Ovary (tissue), 9 donors: ENCODE data around the gene FRMD4A. TPM values are rescaled to one million over a fixed set of nuclear protein-coding genes. Genes with fewer than 3 reads are reported as not detected.

Experiments
- DNase-seq, 5 donors: peaks; one replicate each; pipeline ENCODE4 v3.0.0-alpha.2; 2019 to 2020
- H3K27ac ChIP-seq, 2 donors: fragments of 200-600 bp; one replicate each; pipeline versions ENCODE4 v1.5.1 to v1.8.0; 2019 to 2022
- H3K27me3 ChIP-seq: fragments of 200-600 bp; one replicate; pipeline ENCODE4 v1.8.0; 2022
- H3K36me3 ChIP-seq: fragments of 200-600 bp; sonication (generic); one replicate; pipeline ENCODE4 v1.5.1; 2019
- H3K4me1 ChIP-seq: one replicate; pipeline ENCODE4 v1.8.1; 2013; ENCODE audit warnings: mild to moderate bottlenecking, moderate library complexity; ENCODE audit not compliant: insufficient read depth
- H3K4me3 ChIP-seq: fragments of 200-600 bp; sonication (generic); one replicate; pipeline ENCODE4 v1.5.1; 2017
- H3K9me3 ChIP-seq, 2 donors: fragments of 200-600 bp in 1 of 2; sonication (generic) in 1 of 2; one replicate each; pipeline versions ENCODE4 v1.5.1 to v1.8.1; 2013 to 2019; ENCODE audit warnings: mild to moderate bottlenecking in 1 of 2, moderate library complexity in 1 of 2
- EP300 ChIP-seq: sonication (generic); formaldehyde crosslinking; IDR thresholded peaks from one replicate; pipeline ENCODE4 v1.6.1; 2017; ENCODE audit warnings: antibody characterized with exemption
- POLR2A ChIP-seq: fragments of 450-650 bp; IDR thresholded peaks from one replicate; pipeline ENCODE4 v1.6.1; 2017; ENCODE audit warnings: antibody characterized with exemption, mild to moderate bottlenecking, moderate library complexity
- WGBS, 3 donors: extraction: QIAGEN DNeasy Blood & Tissue Kit in 1 of 3; methylation state at CpG; one replicate each; pipeline versions ENCODE4 v1.1.5 to v1.1.7; 2013 to 2017; 5-methylcytosine and 5-hydroxymethylcytosine counted together
- intact Hi-C, 4 donors: fragments of 100-400 bp; cut with DNase I; formaldehyde crosslinking; loops; one replicate each; pipeline versions ENCODE4 v1.11.0 to v1.15.1; 2022 to 2023
- polyA plus RNA-seq, 2 donors: library from polyadenylated mRNA; stranded (reverse); fragments of 200-250 nt in 1 of 2; fragments of 350-450 nt in 1 of 2; fragmentation: Illumina TruSeq in 1 of 2; extraction: RNeasy Lipid Tissue Mini Kit (QIAGEN cat#74804) in 1 of 2; gene quantifications; one replicate each; pipeline ENCODE4 v1.2.3, GENCODE V29; 2013 to 2014
- total RNA-seq, 7 donors: library from RNA; depleted of rRNA in 2 of 7; stranded (reverse); fragments of >200 nt in 2 of 7; fragmentation: NEBNext Ultra II Directional in 3 of 7; extraction: Animal tissue kit (Norgen Biotek cat#: 25700) in 3 of 7; gene quantifications; one replicate each; pipeline versions ENCODE4 v1.1.0 to v1.2.4, GENCODE V29; 2016 to 2023
- TF ChIP-seq, protein P1 (sequence below), 3 donors: fragments of 450-650 bp in 2 of 3; fragments of 200-600 bp in 1 of 3; IDR thresholded peaks; one replicate each; pipeline versions ENCODE4 v1.5.1 to v1.8.0; 2016 to 2022; ENCODE audit warnings: antibody characterized with exemption in 3 of 3, mild to moderate bottlenecking in 1 of 3
- donor health status: DM: no; HTN: no; CAD: no; lungs with moderate emphysema.
- donor health status: DM: no; HTN: no; CAD: no.
- donor health status: Bipolar disorder and iron deficiency.
- donor health status: DM: yes; HTN: yes; CAD: no.
- donor health status: DM: no; HTN: no; CAD: no.
- donor health status: DM: yes; HTN: yes; CAD: no.

FRMD4A gene
- total and polyA plus RNA-seq, 9 donors = 5.5 to 24.7 (median 11.3) TPM

DNA sequence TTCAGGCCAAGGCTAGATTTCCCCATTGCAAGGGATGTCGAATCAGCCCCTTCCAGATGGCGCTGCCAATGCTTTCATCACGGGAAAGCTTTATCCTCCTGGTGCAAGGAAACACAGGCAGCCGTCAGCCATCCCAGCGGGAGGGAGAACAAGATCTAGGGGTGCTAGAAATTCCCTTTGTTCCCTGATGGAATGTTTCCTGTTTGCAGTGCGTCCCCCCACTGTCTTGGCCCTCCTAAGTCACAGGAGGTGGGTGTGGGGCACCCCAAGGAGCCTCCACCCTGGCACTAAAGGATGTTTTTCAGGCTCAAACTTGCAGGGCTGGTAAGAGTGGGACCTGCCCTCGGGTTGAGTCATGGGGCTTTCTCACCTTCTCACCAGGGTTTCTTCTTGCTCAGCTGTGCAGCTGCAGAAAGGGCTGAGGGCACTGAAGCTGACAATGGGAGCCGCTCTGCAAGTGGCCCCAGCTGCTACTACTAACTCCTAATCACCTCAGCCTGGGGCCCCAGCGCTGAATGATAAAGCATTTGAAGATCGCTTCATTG, 640.4 kb downstream of the FRMD4A start:
- DNase-seq = no peak
- intact Hi-C loops = no loop called here
- no peak overlapping the region for H3K4me3 ChIP-seq
- no peaks in the 10 kb centered on the region for H3K27me3 ChIP-seq
- no peak overlapping the region for H3K27ac ChIP-seq
- TF ChIP-seq EP300 = no peak
- TF ChIP-seq POLR2A = no peak
- TF ChIP-seq, protein P1, sequence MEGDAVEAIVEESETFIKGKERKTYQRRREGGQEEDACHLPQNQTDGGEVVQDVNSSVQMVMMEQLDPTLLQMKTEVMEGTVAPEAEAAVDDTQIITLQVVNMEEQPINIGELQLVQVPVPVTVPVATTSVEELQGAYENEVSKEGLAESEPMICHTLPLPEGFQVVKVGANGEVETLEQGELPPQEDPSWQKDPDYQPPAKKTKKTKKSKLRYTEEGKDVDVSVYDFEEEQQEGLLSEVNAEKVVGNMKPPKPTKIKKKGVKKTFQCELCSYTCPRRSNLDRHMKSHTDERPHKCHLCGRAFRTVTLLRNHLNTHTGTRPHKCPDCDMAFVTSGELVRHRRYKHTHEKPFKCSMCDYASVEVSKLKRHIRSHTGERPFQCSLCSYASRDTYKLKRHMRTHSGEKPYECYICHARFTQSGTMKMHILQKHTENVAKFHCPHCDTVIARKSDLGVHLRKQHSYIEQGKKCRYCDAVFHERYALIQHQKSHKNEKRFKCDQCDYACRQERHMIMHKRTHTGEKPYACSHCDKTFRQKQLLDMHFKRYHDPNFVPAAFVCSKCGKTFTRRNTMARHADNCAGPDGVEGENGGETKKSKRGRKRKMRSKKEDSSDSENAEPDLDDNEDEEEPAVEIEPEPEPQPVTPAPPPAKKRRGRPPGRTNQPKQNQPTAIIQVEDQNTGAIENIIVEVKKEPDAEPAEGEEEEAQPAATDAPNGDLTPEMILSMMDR (IDR thresholded peaks at IDR 0.05) = no peak
- no peaks in the 10 kb centered on the region for H3K36me3 ChIP-seq
- no peaks in the 10 kb centered on the region for H3K9me3 ChIP-seq
- peaks cover under 1% of the 10 kb centered on the region for H3K4me1 ChIP-seq
- 63 to 77% (median 73%) methylated on average over 10 of the region's 10 CpGs for WGBS, 3 donors

DNA sequence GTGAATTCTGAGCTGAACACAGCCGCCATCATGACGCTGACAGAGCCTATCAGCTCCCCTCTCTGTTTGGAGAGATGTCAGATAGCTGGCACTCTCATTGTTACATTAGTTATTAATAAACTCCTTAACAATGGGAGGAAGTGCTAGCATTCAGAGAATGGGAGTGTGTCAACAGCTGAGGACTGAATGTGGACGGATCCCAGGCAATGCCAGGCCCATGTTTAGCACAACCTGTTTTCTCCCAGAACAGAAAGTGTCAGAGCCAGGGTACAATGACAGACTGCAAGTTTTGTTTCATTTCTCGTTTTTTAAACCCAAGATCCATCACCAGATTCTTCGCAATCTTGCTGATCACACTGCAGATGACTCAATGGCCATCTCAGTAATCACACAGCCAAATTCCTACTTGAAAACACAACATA, 644.4 kb downstream of the FRMD4A start:
- Histone ChIP-seq H3K9me3 (no peaks in the 10 kb centered on the region), H3K4me3 (no peak overlapping the region), H3K27me3 (no peaks in the 10 kb centered on the region), H3K27ac (no peak overlapping the region), H3K4me1 (peaks cover 6% of the 10 kb centered on the region), H3K36me3 (no peaks in the 10 kb centered on the region)
- TF ChIP-seq, protein P1 (IDR thresholded peaks at IDR 0.05) = no peak
- no peak for TF ChIP-seq EP300
- TF ChIP-seq POLR2A = no peak
- intact Hi-C loops = no loop called here
- 82 to 90% (median 89%) methylated on average over 5 of the region's 5 CpGs for WGBS, 3 donors
- DNase-seq = no peak

DNA sequence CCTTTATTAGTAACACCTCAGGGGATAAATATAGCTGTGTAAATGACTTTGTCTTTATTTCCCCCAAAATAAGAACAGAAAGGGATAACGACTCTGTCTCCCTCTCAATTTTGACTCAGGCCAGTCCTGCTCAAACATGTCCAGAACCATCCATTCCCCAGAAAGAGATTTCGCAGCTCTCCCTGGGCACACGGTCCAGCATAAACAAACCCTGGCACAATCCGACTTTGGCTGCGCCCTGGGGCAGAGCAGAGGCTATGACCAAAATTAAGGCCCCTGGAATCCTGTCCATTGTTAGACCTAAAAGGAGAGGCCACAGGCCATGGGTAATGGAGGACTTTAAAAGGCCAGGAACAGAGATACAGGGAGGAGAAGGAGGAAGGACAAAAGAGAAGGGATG, 644.8 kb downstream of the FRMD4A start:
- Histone ChIP-seq H3K27me3 (no peaks in the 10 kb centered on the region), H3K4me1 (peaks cover 6% of the 10 kb centered on the region), H3K27ac (no peak overlapping the region), H3K9me3 (no peaks in the 10 kb centered on the region), H3K4me3 (no peak overlapping the region), H3K36me3 (no peaks in the 10 kb centered on the region)
- intact Hi-C loops = no loop called here
- DNase-seq = no peak
- TF ChIP-seq EP300 = no peak
- TF ChIP-seq, protein P1 (IDR thresholded peaks at IDR 0.05) = no peak
- no peak for TF ChIP-seq POLR2A
- 73 to 79% (median 76%) methylated on average over 5 of the region's 5 CpGs for WGBS, 3 donors

DNA sequence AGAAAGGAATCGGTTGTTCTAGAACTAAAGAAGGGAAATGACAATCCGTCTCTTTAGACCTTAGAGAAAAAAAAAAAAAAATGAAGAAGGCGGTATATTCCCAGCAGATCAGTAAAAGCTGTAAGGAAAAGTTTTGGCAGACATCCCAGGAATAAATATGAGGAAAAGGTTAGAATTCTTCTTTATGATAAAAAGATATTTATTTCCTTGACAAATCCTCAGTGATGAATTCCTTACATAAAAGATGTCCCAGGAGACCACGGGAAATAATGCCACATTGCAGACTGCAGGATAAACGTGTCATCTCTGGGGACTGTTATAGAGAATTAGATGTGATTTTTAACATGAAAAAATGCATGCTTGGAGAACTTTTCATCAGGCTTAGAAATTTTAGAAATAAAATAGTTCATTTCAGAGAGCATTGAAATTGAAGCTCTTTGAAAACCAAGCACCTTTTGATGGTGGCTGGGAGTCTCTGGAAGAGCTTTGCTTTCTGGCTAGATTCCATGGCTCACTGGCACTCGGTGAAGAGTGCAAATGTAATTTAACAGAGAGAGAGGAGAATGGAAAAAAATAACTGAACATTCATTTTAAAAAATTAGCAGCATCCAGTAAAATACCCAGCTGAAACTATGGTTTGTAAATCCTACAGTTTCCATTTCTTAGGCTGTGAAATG, 645.8 kb downstream of the FRMD4A start:
- Histone ChIP-seq H3K4me1 (peaks cover 6% of the 10 kb centered on the region), H3K27me3 (no peaks in the 10 kb centered on the region), H3K27ac (no peak overlapping the region), H3K4me3 (no peak overlapping the region), H3K9me3 (no peaks in the 10 kb centered on the region), H3K36me3 (no peaks in the 10 kb centered on the region)
- TF ChIP-seq EP300 (no peak), POLR2A (no peak)
- TF ChIP-seq, protein P1 (IDR thresholded peaks at IDR 0.05) = no peak
- DNase-seq = no peak
- intact Hi-C loops = no loop called here
- 4 to 6% (median 5%) methylated on average over 6 of the region's 6 CpGs for WGBS, 3 donors
